Loucy (cell line): Measurements from ENCODE around the gene CLEC16A.

Experiments
- CTCF ChIP-seq: fragments of 200-600 bp; sonication (generic); conservative IDR thresholded peaks from 2 replicates; pipeline ENCODE4 v1.5.1; 2014; ENCODE audit warnings: mild to moderate bottlenecking, antibody characterized with exemption, low read length
- EZH2phosphoT487 ChIP-seq: fragments of 200-600 bp; IDR thresholded peaks from 2 replicates; pipeline ENCODE4 v1.6.1; 2018; ENCODE audit warnings: antibody characterized with exemption, mild to moderate bottlenecking, moderate library complexity, borderline replicate concordance

DNA sequence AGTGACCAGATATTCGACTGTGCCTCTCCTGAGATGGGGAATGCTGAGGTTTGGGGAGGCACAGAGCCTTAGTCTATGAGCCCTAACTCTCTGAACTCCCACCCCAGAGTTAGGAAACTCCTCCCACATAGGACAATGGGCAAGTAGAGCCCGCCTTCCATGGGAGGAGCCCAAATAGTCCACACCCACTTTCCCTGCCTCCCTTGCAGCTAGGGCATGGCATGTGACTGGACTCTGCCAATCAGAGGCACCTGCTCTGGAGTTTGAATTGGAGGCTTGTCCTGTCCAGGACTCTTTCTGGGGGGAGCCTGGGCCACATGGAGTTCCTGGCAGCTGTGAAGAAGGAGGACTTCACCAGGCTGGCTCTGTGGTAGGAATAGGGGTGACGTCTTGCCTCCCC lies 263.3 kb downstream of the CLEC16A start:
- TF ChIP-seq CTCF (no peak), EZH2phosphoT487 (no peak)
